ENCODE results near the gene AKR1C2.
"Not testable (repeated sequence)": the region's sequence is repeated elsewhere in the genome, so short reads cannot be mapped to it uniquely, and the experiment has no call there.

AKR1C2 gene

GRCh38 chr10:5002013-5002727 is 1.5 kb downstream of the AKR1C2 start:
- H3K9me3 ChIP-seq (ENCODE audit: low read depth, low read length) = no peaks in the 10 kb centered on the region
- H3K9ac ChIP-seq (ENCODE audit: insufficient read length) = no peak overlapping the region
- no peak for TF ChIP-seq POLR2AphosphoS5 (IDR thresholded peaks at IDR 0.05; ENCODE audit: borderline replicate concordance, low read depth, low read length)
- no peak for TF ChIP-seq FOXP2 (optimal IDR thresholded peaks at IDR 0.05; ENCODE audit: control extremely low read depth, extremely low read length, insufficient read depth)
- no peak for TF ChIP-seq EZH2 (IDR thresholded peaks at IDR 0.05)
- no peak overlapping the region for H3K4me3 ChIP-seq
- no peaks in the 10 kb centered on the region for H3K36me3 ChIP-seq (ENCODE audit: insufficient read depth, low read length)
- H3K27ac ChIP-seq = no peak overlapping the region
- no peak for DNase-seq (ENCODE audit: low read depth, low spot score)

GRCh38 chr10:4998671-4999070 is 5.0 kb downstream of the AKR1C2 start:
- TF ChIP-seq FOXP2 (optimal IDR thresholded peaks at IDR 0.05; ENCODE audit: control extremely low read depth, extremely low read length, insufficient read depth) (no peak), POLR2AphosphoS5 (IDR thresholded peaks at IDR 0.05; ENCODE audit: borderline replicate concordance, low read depth, low read length) (no peak), EZH2 (IDR thresholded peaks at IDR 0.05) (no peak)
- Histone ChIP-seq H3K27ac (no peak overlapping the region), H3K9me3 (ENCODE audit: low read depth, low read length) (no peaks in the 10 kb centered on the region), H3K9ac (ENCODE audit: insufficient read length) (no peak overlapping the region), H3K4me3 (no peak overlapping the region), H3K36me3 (ENCODE audit: insufficient read depth, low read length) (no peaks in the 10 kb centered on the region)
- no peak for DNase-seq (ENCODE audit: low read depth, low spot score)

GRCh38 chr10:4994260-4994659 is 9.4 kb downstream of the AKR1C2 start:
- not testable (repeated sequence) for H3K4me3 ChIP-seq; H3K9me3 ChIP-seq (ENCODE audit: low read depth, low read length); H3K27ac ChIP-seq; H3K9ac ChIP-seq (ENCODE audit: insufficient read length); DNase-seq (ENCODE audit: low read depth, low spot score); H3K36me3 ChIP-seq (ENCODE audit: insufficient read depth, low read length)

- H3K9ac ChIP-seq (ENCODE audit: insufficient read length); H3K9me3 ChIP-seq (ENCODE audit: low read depth, low read length); H3K36me3 ChIP-seq (ENCODE audit: insufficient read depth, low read length); H3K27ac ChIP-seq; H3K4me3 ChIP-seq; DNase-seq (ENCODE audit: low read depth, low spot score): not testable (repeated sequence)
Measured at GRCh38 chr10:4992564-4992963, 11.1 kb downstream of the AKR1C2 start.

- not testable (repeated sequence) for H3K9ac ChIP-seq (ENCODE audit: insufficient read length); DNase-seq (ENCODE audit: low read depth, low spot score); H3K9me3 ChIP-seq (ENCODE audit: low read depth, low read length); H3K36me3 ChIP-seq (ENCODE audit: insufficient read depth, low read length); H3K4me3 ChIP-seq; H3K27ac ChIP-seq
Measured at GRCh38 chr10:4991463-4991862, 12.2 kb downstream of the AKR1C2 start.

- Histone ChIP-seq H3K4me3 (no peak overlapping the region), H3K27ac (no peak overlapping the region), H3K9me3 (ENCODE audit: low read depth, low read length) (no peaks in the 10 kb centered on the region), H3K9ac (ENCODE audit: insufficient read length) (no peak overlapping the region), H3K36me3 (ENCODE audit: insufficient read depth, low read length) (no peaks in the 10 kb centered on the region)
- TF ChIP-seq FOXP2 (optimal IDR thresholded peaks at IDR 0.05; ENCODE audit: control extremely low read depth, extremely low read length, insufficient read depth) (no peak), EZH2 (IDR thresholded peaks at IDR 0.05) (no peak), POLR2AphosphoS5 (IDR thresholded peaks at IDR 0.05; ENCODE audit: borderline replicate concordance, low read depth, low read length) (no peak)
- DNase-seq (ENCODE audit: low read depth, low spot score) = no peak
Measured at GRCh38 chr10:4990217-4990616, 13.4 kb downstream of the AKR1C2 start.

GRCh38 chr10:4988000-4988641 is 15.5 kb downstream of the AKR1C2 start:
- not testable (repeated sequence) for H3K4me3 ChIP-seq; H3K9me3 ChIP-seq (ENCODE audit: low read depth, low read length); H3K36me3 ChIP-seq (ENCODE audit: insufficient read depth, low read length); H3K9ac ChIP-seq (ENCODE audit: insufficient read length); H3K27ac ChIP-seq; DNase-seq (ENCODE audit: low read depth, low spot score)

- H3K9ac ChIP-seq (ENCODE audit: insufficient read length) = no peak overlapping the region
Measured at GRCh38 chr10:4984971-4985594, 18.6 kb downstream of the AKR1C2 start.

GRCh38 chr10:4984223-4984622 is 19.4 kb downstream of the AKR1C2 start:
- DNase-seq (ENCODE audit: low read depth, low spot score) = no peak
- Histone ChIP-seq H3K4me3 (no peak overlapping the region), H3K9ac (ENCODE audit: insufficient read length) (no peak overlapping the region), H3K36me3 (ENCODE audit: insufficient read depth, low read length) (no peaks in the 10 kb centered on the region), H3K27ac (no peak overlapping the region), H3K9me3 (ENCODE audit: low read depth, low read length) (no peaks in the 10 kb centered on the region)
- TF ChIP-seq EZH2 (IDR thresholded peaks at IDR 0.05) = no peak
- no peak for TF ChIP-seq POLR2AphosphoS5 (IDR thresholded peaks at IDR 0.05; ENCODE audit: borderline replicate concordance, low read depth, low read length)
- no peak for TF ChIP-seq FOXP2 (optimal IDR thresholded peaks at IDR 0.05; ENCODE audit: control extremely low read depth, extremely low read length, insufficient read depth)

More at GRCh38 chr10:4984971-4985594, 18.6 kb downstream of the AKR1C2 start:
- no peak for DNase-seq (ENCODE audit: low read depth, low spot score)
- Histone ChIP-seq H3K36me3 (ENCODE audit: insufficient read depth, low read length) (no peaks in the 10 kb centered on the region), H3K27ac (no peak overlapping the region), H3K9me3 (ENCODE audit: low read depth, low read length) (no peaks in the 10 kb centered on the region), H3K4me3 (no peak overlapping the region)
- TF ChIP-seq EZH2 (IDR thresholded peaks at IDR 0.05) (no peak), FOXP2 (optimal IDR thresholded peaks at IDR 0.05; ENCODE audit: control extremely low read depth, extremely low read length, insufficient read depth) (no peak), POLR2AphosphoS5 (IDR thresholded peaks at IDR 0.05; ENCODE audit: borderline replicate concordance, low read depth, low read length) (no peak)
